Posterior vena cava (tissue), 2 donors: ENCODE data around the gene SLC20A1. TPM values are rescaled to one million over a fixed set of nuclear protein-coding genes. Genes with fewer than 3 reads are reported as not detected.

Experiments used
- DNase-seq: peaks from one replicate; pipeline ENCODE4 v3.0.0-alpha.2; 2020; ENCODE audit warnings: low spot score
- intact Hi-C, 2 donors: fragments of 100-400 bp; cut with DNase I; formaldehyde crosslinking; loops; one replicate each; pipeline versions ENCODE4 v1.14.1 to v1.14.2; 2022 to 2023
- total RNA-seq, 2 donors: library from RNA; stranded (reverse); fragmentation: NEBNext Ultra II Directional; extraction: Animal tissue kit (Norgen Biotek cat#: 25700); gene quantifications; one replicate each; pipeline ENCODE4 v1.2.1, GENCODE V29; 2021
- donor health status: DM: yes; HTN: yes; CAD: no.
- donor health status: DM: yes; HTN: yes; CAD: no.

The SLC20A1 gene
- total RNA-seq, 2 donors from 2014 or later = 41.0 to 43.6 TPM

DNA sequence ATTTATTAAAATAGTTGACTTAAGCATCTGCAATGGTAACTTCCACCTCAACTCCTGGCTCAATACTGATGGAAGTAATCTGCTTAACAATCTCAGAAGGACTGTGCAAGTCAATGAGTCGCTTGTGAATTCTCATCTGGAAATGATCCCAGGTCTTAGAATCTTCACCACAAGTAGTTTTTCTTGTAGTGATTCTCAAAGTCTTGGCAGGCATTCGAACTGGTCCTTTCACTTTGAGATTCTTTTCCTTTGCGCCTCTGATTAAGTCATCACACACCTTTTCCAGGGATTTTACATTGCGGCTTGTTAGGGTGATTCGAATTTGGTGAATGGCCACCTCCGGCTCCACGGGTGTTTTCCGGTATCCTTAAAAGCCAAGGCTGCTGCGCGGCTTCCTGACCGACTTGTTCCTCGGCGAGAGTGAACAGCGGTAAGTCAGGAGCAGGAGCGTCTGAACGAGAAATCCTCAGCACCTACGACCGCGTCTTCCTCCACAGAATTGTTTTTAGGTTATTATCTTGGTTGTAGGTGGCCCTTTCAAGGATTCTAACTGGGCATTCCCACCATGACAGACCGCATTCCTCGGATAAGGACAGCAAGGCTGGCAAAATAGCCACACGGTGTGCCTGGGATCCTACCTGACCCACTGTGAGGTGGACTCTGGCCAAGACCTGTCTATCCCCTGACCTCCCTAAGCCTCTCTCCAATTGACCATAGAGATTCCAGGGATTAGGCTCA, 23.8 kb upstream of the SLC20A1 start:
- intact Hi-C loops = loop anchor here in 1 of 2 donors (10.0 kb wide), 1 partner anchor 103 kb away; the partner anchor contains the start of gene NT5DC4
- DNase-seq = peak; percentile 69

DNA sequence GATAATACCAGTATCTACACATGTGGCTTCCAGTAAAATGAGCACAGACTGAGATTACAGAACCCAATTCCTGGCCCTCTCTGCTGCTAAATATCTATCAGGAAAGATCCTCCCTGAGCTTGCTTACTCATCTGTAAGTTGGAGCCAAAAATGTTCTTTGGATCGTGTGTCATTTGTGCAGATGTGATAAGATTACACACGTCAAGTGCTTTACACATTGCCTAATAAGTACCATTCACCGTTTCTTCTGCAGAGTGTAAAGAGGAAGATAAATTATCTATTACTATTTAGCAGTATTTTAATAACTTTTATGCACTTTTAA, 23.2 kb upstream of the SLC20A1 start:
- intact Hi-C loops = loop anchor here in 1 of 2 donors (10.0 kb wide), 1 partner anchor 102 kb away; the partner anchor contains the start of gene NT5DC4
- DNase-seq = no peak

DNA sequence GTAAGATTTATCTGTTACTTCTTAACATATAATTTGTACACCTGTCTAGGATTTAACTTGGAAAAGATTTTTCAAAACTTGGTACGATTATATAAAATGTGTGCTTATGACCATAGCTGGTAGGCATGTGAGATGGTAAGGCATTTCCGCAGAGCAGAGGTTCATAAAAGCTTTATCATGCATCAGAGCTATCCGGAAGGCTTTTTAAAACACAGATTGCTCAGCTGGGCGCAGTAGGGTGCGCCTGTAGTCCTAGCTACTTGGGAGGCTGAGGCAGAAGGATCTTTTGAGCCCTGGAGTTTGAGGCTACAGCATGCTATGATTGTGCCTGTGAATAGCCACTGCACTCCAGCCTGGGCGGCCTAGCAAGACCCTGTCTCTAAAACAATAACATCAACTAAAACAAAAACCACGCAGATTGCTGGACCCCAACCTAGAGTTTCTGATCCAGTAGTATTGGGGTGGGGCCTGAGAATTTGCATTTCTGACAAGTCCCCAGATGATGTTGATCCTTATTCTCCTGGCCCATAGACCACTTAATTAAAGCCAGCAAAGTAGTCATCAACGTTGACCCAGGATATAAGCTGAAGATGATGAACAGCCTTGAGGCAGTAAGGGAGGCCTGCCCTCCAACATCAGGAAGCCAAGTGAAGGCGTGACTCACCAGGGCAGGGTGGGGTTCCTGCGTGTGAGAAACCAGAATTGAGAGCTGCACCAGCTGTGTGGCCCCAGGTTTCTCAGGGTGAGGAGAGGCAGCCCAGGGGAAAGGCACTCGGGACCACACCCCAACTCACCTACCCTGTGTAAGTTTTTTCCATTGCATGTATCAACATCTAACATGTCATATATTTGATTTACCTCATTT, 21.6 kb upstream of the SLC20A1 start:
- intact Hi-C loops = loop anchor here in 1 of 2 donors (10.0 kb wide), 1 partner anchor 101 kb away; the partner anchor contains the start of gene NT5DC4
- peak; percentile 89 for DNase-seq

DNA sequence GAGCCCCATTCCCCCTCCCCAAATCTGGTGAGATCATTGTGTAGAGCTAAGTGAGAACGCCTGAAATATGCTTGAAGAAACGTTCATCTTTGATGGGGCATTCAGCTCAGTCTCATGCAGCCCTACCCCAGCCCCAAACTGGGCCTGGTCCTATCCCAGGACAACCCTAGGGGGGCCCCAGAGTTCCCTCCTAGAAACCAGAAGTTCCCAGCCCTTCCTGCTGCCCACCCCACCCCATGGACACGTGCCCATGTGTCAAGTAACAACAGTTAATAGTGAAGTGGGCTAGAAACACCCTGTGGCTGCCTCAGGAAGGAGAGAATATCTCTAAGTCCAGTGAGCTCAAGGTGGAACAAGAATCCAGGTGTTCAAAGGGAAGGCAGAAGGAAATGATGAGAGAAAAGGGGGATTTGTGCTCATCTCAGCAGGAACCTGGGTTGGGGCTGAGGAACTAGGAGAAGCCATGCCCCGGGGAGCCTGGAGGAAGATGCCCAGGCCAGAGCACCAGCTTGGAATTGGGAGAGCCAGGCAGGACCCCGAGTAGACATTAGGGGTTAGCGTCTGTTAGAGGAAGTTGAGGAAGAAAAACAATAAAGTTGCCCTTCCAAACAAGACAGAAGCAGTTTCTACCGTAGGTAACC, 20.1 kb upstream of the SLC20A1 start:
- DNase-seq = peak; percentile 61
- intact Hi-C loops = loop anchor here in 1 of 2 donors (10.0 kb wide), 1 partner anchor 99 kb away; the partner anchor contains the start of gene NT5DC4

DNA sequence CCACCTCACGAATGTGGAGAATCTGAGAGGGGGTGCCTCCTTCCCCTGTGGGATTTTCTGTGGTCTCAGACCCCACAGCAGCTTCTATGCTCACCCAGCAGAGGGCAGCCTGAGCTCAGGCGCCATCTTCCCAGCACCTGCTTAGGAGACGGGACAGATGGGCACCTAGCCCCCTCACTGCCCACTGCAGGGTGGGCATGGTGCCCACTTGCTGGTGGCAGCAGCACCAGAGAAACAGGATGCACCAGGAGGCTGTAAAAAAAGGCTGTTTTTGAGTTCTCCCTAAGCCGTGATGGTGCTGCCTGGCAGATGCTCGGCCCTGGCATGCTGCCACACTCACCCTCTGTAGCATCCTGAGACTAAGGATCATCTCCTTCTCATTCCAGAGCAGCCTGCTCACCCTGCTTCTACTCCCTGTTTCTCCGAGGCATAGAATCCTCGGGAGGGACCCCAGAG, 19.1 kb upstream of the SLC20A1 start:
- intact Hi-C loops = loop anchor here in 1 of 2 donors (10.0 kb wide), 1 partner anchor 98 kb away; the partner anchor contains the start of gene NT5DC4
- peak; percentile 90 for DNase-seq

DNA sequence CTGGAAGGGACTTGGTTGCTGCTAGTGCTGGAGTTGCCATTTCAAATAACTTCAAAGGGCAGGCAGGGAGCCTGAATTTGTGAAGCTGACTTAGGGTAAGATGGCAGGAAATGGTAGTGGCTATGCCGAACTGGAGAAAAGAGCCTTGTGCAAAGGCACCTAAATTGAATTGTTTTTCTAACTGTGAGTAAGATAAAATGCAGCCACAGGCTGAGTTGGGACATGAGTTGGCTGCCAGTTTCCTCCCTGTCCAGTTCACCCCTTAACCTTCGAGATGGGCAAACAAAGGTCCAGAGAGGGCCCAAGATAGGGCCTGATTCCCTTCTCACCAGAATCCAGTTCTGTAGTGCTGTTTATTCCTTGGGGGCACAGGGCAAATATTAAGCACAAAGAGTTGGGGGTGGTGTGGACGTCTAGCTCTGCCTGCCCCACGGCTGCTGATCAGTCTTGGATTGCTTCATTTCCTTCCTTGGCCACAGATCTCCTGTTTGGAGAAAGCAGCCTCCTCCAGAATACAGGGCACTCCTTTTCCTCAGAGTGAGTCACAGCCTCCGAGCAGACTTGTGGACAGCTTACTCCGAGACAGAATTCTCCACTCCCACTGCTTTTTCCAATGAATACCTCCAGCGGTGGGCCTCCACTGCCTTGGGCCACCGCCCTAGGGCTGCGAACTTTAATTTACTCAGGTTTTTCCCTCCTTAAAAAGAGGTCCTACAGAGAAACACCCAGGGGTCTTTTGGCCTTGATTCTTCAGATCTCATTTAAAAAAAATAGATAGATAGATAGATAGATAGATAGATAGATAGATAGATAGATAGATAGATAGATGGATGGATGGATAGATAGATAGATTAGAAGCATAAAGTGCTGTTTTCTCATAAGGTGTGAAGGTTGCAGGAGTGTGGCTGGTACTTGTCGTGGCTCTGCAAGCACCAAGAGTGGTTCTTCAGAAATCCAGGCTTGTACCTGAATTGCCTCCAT, 18.4 kb upstream of the SLC20A1 start:
- intact Hi-C loops = loop anchor here in 1 of 2 donors (10.0 kb wide), 1 partner anchor 97 kb away; the partner anchor contains the start of gene NT5DC4
- peak; percentile 83 for DNase-seq

DNA sequence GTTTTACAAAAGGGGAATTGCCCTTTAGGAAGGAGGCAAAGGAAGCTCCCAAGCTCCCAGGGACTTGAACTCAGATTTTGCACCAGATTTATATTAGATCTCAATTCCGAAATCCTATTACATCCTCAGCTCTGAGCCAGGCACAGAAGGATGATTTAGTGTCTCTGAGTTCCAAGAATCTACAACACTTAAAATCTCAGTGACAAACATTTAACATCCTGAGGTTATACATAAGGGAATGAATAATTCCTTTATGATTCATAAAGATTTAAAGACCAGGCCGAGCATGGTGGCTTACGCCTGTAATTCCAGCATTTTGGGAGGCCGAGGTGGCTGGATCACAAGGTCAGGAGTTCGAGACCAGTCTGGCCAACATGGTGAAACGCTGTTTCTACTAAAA, 16.5 kb upstream of the SLC20A1 start:
- DNase-seq = no peak
- intact Hi-C loops = loop anchor here in 1 of 2 donors (10.0 kb wide), 1 partner anchor 96 kb away; the partner anchor contains the start of gene NT5DC4

DNA sequence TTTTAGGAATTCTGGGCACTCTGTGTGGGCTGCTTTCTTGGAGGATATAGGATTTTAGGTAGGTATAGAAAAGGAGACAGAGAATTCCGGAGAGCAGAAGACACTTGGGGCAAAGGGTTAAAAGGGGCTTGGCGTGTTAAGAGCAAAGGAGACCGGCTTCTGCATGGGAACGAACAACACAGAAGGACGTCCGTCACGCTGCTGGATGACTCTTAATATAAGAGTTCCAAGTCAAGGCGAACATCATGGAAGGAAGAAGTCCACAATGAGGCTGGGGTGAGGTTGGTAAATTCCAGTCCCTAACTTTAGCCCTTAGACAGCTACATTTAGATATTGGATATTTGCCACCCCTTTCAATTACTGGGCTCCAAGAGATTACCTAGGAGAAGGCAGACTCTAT, 15.9 kb upstream of the SLC20A1 start:
- DNase-seq = no peak
- intact Hi-C loops = loop anchor here (1.0 to 10.0 kb wide), 2 partner anchors 94 to 95 kb away; partner anchors contain the start of gene NT5DC4 (in 1 of the 2)

DNA sequence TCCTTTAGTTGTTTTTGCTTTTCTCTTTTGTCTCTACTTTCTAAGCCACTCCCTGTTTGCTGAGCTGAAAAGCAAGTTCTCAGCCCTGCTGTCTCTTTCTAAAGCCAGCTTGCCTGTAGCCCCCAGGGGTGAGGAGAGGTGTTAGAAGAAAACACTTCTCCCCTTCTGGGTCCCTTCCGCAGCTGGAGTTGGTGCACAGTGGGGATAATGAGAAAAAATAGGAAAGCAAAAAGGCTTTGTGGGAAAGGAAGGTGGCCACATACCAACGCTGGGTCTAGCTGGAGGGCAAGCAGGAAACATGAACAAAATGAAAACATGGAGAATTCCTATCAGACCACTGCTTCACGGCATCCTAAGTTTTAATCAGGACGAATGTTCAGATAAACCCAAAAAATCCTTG, 15.5 kb upstream of the SLC20A1 start:
- no peak for DNase-seq
- intact Hi-C loops = loop anchor here in 1 of 2 donors (1.0 kb wide), 1 partner anchor 94 kb away; no protein-coding TSS in a partner anchor

DNA sequence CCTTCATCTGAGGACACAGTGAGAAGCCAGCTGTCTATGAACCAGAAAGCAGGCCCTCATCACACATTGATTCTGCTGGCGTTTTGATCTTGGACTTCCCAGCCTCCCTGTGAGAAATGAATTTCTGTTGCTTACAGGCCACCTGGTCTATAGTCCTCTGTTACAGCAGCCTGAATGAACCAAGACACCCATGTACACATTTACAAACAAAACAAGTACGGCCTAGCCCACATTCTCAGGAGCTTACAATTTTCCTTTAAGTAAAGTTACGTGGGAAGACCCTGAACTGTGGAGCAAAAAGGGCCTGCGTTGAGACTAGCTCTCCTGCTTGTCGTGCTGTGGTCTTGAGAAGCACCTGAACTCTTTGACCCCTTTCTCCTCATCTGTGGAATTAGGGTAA, 12.0 kb upstream of the SLC20A1 start:
- intact Hi-C loops = no loop called here

DNA sequence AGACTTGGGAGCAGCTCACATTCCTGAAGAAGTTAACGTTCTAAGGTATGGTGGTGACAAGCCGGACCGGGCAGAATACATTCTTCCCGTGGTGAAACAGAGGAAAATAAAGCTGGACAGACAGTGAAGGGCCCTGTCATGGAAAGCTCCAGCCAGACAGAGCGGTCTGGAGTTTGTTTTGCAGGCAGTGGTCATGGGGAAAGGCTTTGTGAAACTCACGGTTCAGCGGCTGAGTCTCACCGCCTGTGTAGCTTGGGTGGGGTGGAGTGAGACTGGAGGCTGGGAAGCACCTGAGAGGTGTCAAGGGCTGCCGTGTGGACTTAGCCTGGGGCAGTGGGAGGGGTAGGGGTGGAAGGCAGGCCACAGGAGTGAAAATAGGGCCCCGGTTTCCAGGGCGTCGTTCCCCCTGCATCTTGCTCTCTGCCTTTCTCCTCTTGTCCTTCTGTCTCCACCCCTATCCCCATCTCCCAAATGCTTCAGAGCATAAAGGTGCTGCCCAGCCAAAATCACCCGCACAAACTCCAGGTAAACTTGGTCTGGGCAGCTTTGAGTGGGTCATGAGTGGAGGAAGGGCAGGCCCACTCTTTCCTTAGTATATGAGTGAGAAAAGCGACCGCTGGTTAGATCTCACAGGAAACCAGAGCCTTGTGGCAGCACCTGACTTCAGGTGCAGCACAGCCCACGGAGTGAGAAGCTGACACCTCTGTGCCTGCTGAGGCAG, 11.4 kb upstream of the SLC20A1 start:
- peak; percentile 58 for DNase-seq
- intact Hi-C loops = no loop called here

More for the DNA sequence above, 12.0 kb upstream of the SLC20A1 start:
- DNase-seq = no peak

DNA sequence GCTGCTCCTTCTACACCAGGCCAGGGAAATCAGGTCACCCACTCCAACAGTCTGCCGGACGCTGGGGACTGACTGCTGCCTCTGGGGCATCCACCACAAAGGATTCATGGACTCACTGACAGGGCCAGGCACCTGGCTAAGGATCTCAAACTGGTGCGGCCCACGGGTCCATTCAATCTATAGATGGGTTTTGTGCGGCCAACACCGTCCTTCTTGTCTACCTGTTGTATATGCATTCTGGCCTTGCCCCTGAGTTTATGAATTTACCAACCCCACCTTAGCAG, 10.9 kb upstream of the SLC20A1 start:
- no peak for DNase-seq
- intact Hi-C loops = no loop called here

DNA sequence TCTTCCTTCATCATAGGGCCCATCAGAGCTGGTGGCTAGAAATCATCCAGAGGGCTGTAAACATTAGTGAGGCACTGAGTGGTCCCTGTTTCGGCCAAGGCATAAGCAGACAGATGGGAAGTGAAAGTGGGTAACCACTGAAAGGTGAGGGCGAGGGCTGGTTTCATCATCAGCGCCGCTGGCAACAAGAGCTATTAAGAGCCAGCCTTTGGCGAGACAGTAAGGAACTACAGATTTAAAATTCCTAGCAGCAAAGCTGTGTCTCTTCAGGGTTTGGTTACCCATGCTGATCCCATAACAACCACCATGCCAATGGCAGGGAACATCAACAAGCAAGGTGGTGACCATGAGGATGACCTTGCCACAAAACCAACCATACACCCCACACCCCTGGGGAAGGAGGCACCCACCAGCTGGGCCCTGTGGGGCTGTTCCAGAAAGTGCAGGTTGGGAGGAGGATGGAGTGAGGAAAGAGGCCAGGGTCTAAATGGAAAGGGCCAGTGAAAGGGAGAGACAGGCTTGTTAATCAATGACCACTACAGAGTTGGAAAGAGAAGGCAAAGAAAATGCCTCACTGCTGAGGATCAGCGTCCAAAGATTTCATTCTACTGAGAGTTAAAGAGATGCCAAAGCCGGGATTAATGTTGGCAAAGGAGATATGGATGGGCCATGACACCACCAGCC, 9.0 kb upstream of the SLC20A1 start:
- no peak for DNase-seq
- intact Hi-C loops = no loop called here

DNA sequence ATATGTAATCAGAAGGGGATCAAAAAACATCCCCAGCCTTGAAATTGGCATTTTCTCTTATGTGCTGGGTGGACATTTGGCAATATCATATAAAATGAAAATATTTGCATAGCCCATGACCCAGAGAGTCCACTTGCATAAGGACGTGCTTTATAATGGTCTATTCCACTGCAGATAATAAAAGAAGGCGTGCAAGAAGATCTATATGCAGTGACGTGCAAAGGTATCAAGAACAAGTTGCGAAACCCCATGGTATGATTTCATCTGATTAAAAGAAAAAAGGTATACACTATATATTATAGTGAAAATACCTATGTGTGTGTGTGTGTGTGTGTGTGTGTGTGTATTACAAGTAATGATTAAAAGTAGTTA, 8.5 kb upstream of the SLC20A1 start:
- DNase-seq = no peak
- intact Hi-C loops = no loop called here

DNA sequence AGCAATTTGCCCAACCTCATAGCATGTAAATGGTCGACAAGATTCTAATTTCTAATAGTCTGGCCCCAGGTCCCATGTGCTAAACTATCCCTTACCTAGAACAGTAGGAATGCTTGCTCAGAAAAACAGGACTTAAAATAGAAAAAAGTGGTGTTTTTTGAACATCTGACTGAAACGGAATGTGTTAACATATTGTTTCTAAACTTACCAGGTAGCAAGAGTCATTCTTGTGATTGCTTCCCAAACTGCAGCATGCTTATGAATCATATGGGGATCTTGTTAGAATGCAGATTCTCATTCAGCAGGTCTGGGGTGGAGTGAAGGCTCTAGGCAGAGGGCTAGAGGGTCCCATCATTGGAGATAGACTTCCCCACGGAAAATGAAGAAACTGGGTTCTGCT, 5.8 kb upstream of the SLC20A1 start:
- intact Hi-C loops = loop anchor here in 1 of 2 donors (10.0 kb wide), 1 partner anchor 45 kb away; no protein-coding TSS in a partner anchor
- no peak for DNase-seq

DNA sequence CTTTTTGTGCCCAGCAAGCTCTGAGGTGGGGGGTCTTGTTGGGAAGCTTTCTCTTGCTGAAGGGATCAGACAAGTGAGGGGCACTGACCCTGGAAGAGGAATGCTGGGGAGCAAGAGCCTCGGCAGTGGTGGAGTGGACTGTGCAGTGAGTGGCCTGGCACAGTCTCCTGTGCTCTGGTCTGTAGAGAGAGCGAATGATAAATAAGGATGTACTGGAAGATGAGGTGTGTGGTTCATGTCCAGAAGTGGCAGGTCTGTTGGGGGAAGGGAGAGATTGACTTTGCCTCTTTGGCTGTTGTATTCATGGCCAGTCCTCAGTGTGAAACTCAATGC, 5.3 kb upstream of the SLC20A1 start:
- intact Hi-C loops = loop anchor here in 1 of 2 donors (10.0 kb wide), 1 partner anchor 46 kb away; no protein-coding TSS in a partner anchor
- no peak for DNase-seq
